Measurements from ENCODE around the gene PHC3. TPM values are rescaled to one million over a fixed set of nuclear protein-coding genes. Genes with fewer than 3 reads are reported as not detected.

PHC3 gene
- total RNA-seq, 1 donor: 36.9 TPM

GRCh38 chr3:170171563-170171962, 10.0 kb downstream of the PHC3 start:
- H3K9me3 ChIP-seq (ENCODE audit: low read depth, low read length): no peaks in the 10 kb centered on the region
- H3K27ac ChIP-seq (ENCODE audit: low read depth, low read length): peak overlapping the region; percentile 3
- no peak overlapping the region for H2AFZ ChIP-seq (ENCODE audit: low read length)
- TF ChIP-seq CTCF (IDR thresholded peaks at IDR 0.05; ENCODE audit: extremely low read depth, low read depth, low read length): no peak
- H3K4me1 ChIP-seq (ENCODE audit: insufficient read depth, low read length): no peaks in the 10 kb centered on the region
- no peak for DNase-seq (ENCODE audit: insufficient read length, low spot score, missing footprints)
- H3K4me3 ChIP-seq (ENCODE audit: insufficient read depth, low read length): no peak overlapping the region
- no peak overlapping the region for H3K4me2 ChIP-seq (ENCODE audit: insufficient read depth, low read length)
- peaks cover 82% of the 10 kb centered on the region for H3K36me3 ChIP-seq (ENCODE audit: insufficient read depth, low read length)
- H3K79me2 ChIP-seq (ENCODE audit: insufficient read depth, low read length): peaks cover 84% of the 10 kb centered on the region
- H4K20me1 ChIP-seq (ENCODE audit: insufficient read depth, low read length): peaks cover 18% of the 10 kb centered on the region
- no peaks in the 10 kb centered on the region for H3K27me3 ChIP-seq (ENCODE audit: insufficient read depth, low read length)

- Histone ChIP-seq H3K4me1 (ENCODE audit: insufficient read depth, low read length) (peaks cover 11% of the 10 kb centered on the region), H3K27me3 (ENCODE audit: insufficient read depth, low read length) (no peaks in the 10 kb centered on the region), H3K79me2 (ENCODE audit: insufficient read depth, low read length) (peaks cover 93% of the 10 kb centered on the region), H3K4me2 (ENCODE audit: insufficient read depth, low read length) (no peak overlapping the region), H3K36me3 (ENCODE audit: insufficient read depth, low read length) (peaks cover 44% of the 10 kb centered on the region), H4K20me1 (ENCODE audit: insufficient read depth, low read length) (peaks cover 42% of the 10 kb centered on the region), H3K27ac (ENCODE audit: low read depth, low read length) (no peak overlapping the region), H3K9me3 (ENCODE audit: low read depth, low read length) (no peaks in the 10 kb centered on the region), H2AFZ (ENCODE audit: low read length) (no peak overlapping the region), H3K4me3 (ENCODE audit: insufficient read depth, low read length) (no peak overlapping the region)
- DNase-seq (ENCODE audit: insufficient read length, low spot score, missing footprints): no peak
- no peak for TF ChIP-seq CTCF (IDR thresholded peaks at IDR 0.05; ENCODE audit: extremely low read depth, low read depth, low read length)
These were observed 16.8 kb downstream of the PHC3 start for GRCh38 chr3:170164717-170165116.

GRCh38 chr3:170163956-170164645, 17.4 kb downstream of the PHC3 start:
- H4K20me1 ChIP-seq (ENCODE audit: insufficient read depth, low read length): peaks cover 42% of the 10 kb centered on the region
- TF ChIP-seq CTCF (IDR thresholded peaks at IDR 0.05; ENCODE audit: extremely low read depth, low read depth, low read length): no peak

GRCh38 chr3:170162630-170163029, 18.9 kb downstream of the PHC3 start:
- H4K20me1 ChIP-seq (ENCODE audit: insufficient read depth, low read length): peaks cover 38% of the 10 kb centered on the region
- H3K4me2 ChIP-seq (ENCODE audit: insufficient read depth, low read length): no peak overlapping the region
- H3K9me3 ChIP-seq (ENCODE audit: low read depth, low read length): no peaks in the 10 kb centered on the region
- no peak for TF ChIP-seq CTCF (IDR thresholded peaks at IDR 0.05; ENCODE audit: extremely low read depth, low read depth, low read length)
- peak overlapping the region; percentile 25 for H3K27ac ChIP-seq (ENCODE audit: low read depth, low read length)
- no peak overlapping the region for H3K4me3 ChIP-seq (ENCODE audit: insufficient read depth, low read length)
- no peak for DNase-seq (ENCODE audit: insufficient read length, low spot score, missing footprints)
- peaks cover 11% of the 10 kb centered on the region for H3K4me1 ChIP-seq (ENCODE audit: insufficient read depth, low read length)
- peaks cover 26% of the 10 kb centered on the region for H3K36me3 ChIP-seq (ENCODE audit: insufficient read depth, low read length)
- H3K79me2 ChIP-seq (ENCODE audit: insufficient read depth, low read length): peaks cover 93% of the 10 kb centered on the region
- H2AFZ ChIP-seq (ENCODE audit: low read length): no peak overlapping the region
- no peaks in the 10 kb centered on the region for H3K27me3 ChIP-seq (ENCODE audit: insufficient read depth, low read length)

More at GRCh38 chr3:170163956-170164645, 17.4 kb downstream of the PHC3 start:
- no peak overlapping the region for H3K4me2 ChIP-seq (ENCODE audit: insufficient read depth, low read length)
- no peaks in the 10 kb centered on the region for H3K9me3 ChIP-seq (ENCODE audit: low read depth, low read length)
- no peak for DNase-seq (ENCODE audit: insufficient read length, low spot score, missing footprints)
- H3K4me3 ChIP-seq (ENCODE audit: insufficient read depth, low read length): no peak overlapping the region
- H3K36me3 ChIP-seq (ENCODE audit: insufficient read depth, low read length): peaks cover 38% of the 10 kb centered on the region
- no peaks in the 10 kb centered on the region for H3K27me3 ChIP-seq (ENCODE audit: insufficient read depth, low read length)
- no peak overlapping the region for H3K27ac ChIP-seq (ENCODE audit: low read depth, low read length)
- peaks cover 11% of the 10 kb centered on the region for H3K4me1 ChIP-seq (ENCODE audit: insufficient read depth, low read length)
- H2AFZ ChIP-seq (ENCODE audit: low read length): no peak overlapping the region
- H3K79me2 ChIP-seq (ENCODE audit: insufficient read depth, low read length): peaks cover 94% of the 10 kb centered on the region
